VCaP (cell line): ENCODE results near the gene SNX6.
A peak's percentile ranks its signal among the peaks of the same experiment; 100 is the strongest.

Experiments used
- H3K27ac ChIP-seq: fragments of 450-650 bp; 2 replicates; pipeline ENCODE4 v1.5.1; 2017
- CTCF ChIP-seq: fragments of 450-650 bp; conservative IDR thresholded peaks from 2 replicates; pipeline ENCODE4 v1.5.1; 2017; ENCODE audit warnings: mild to moderate bottlenecking, moderate library complexity

Gene SNX6

GRCh38 chr14:34629657-34630529 is at the start of gene SNX6:
Gene SNX6, minus strand, starts transcription at chr14:34630148. Its CDS starts 32 bp downstream, at chr14:34630116.
- peak within 1 kb of the TSS; percentile 86 for H3K27ac ChIP-seq
- TF ChIP-seq CTCF: no peak

GRCh38 chr14:34678735-34679134 is 48.8 kb upstream of the SNX6 start:
- no peak overlapping the region for H3K27ac ChIP-seq

GRCh38 chr14:34678306-34678705 is 48.4 kb upstream of the SNX6 start:
- no peak for TF ChIP-seq CTCF
- no peak overlapping the region for H3K27ac ChIP-seq

More at GRCh38 chr14:34678735-34679134, 48.8 kb upstream of the SNX6 start:
- TF ChIP-seq CTCF: no peak

- TF ChIP-seq CTCF: no peak
- peak overlapping the region; percentile 34 for H3K27ac ChIP-seq
Measured at GRCh38 chr14:34676516-34677211, 46.7 kb upstream of the SNX6 start.

- no peak for TF ChIP-seq CTCF
- no peak overlapping the region for H3K27ac ChIP-seq
Measured at GRCh38 chr14:34673702-34674101, 43.8 kb upstream of the SNX6 start.

GRCh38 chr14:34671716-34672115 is 41.8 kb upstream of the SNX6 start:
- H3K27ac ChIP-seq: no peak overlapping the region
- TF ChIP-seq CTCF: no peak

- TF ChIP-seq CTCF: no peak
- H3K27ac ChIP-seq: no peak overlapping the region
Measured at GRCh38 chr14:34668111-34668510, 38.2 kb upstream of the SNX6 start.
